HG03060 (cell line): ENCODE results near the gene MACROD1.

Experiments used
- ATAC-seq: cut with Tn5 transposase; IDR thresholded peaks from one replicate; pipeline ENCODE4 v1.9.1; 2021; ENCODE audit warnings: low read depth, moderate number of reproducible peaks; ENCODE audit not compliant: unreplicated experiment

Gene MACROD1

DNA sequence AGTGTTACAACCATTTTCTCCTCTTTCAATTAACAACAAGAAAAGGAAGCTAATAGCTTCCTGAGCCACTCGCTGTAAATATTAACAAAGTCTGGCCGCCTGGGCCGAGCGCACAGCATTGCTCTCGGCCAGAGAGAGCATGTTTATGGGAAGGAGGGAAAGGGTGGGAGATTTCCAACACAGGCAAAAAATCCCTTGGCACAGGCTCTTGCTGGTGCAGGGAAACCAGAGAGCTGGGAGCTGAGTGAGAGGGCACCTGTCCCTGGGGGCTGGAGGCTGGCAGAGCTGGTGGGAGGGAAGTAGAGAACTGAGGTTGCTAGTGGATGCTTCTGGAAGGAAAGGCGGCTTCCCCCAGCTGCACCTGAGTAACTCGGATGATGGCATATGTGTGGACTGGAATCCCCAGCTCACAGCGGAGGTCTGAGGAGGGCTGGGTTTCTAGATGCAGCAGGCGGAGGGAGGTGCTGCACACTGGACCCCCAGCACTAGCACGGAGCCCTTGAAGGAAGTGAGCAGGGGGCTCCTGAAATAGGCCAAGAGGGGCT is 70.6 kb downstream of the MACROD1 start:
- no peak for ATAC-seq

GRCh38 chr11:64094463-64095260 is 71.3 kb downstream of the MACROD1 start:
- ATAC-seq: no peak

DNA sequence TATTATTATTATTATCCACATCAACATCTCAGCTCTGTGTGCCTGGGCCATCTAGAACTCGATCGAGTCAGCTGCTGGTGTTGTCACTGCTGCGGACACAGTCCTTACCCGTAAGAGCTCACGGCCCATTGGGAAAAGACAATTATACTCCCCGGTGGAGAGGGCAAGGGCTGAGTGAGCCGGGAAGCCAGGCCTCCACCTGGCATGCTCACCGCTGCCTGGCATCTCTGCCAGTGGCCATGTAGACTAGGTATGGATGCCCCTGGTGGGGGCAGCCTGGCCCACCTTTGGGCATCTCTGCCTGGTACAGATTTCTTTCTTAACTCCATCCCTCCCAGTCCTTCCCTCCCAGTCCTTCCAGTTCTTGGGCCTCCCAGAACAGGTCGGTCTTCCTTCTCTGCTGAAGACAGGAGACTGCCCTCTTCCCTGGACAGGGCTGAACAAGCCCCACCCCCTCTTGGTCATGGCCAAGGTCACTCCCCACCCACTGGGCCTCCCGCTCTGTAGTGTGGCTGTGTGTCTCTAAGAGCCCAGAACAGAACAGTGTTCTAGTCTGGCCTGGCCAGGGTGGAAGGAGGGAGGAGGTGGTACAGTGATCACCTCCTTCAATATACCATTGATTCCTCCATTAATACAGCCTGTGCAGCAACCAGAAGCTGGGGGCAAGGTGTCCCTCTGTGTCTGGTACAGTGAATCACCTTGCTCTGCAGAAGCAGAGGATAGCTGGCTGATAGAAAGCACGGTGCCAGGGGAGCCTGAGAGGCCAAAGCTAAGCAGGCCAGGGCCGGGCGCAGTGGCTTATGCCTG is 72.5 kb downstream of the MACROD1 start:
- no peak for ATAC-seq

GRCh38 chr11:64092761-64093136 is 73.2 kb downstream of the MACROD1 start:
- no peak for ATAC-seq

DNA sequence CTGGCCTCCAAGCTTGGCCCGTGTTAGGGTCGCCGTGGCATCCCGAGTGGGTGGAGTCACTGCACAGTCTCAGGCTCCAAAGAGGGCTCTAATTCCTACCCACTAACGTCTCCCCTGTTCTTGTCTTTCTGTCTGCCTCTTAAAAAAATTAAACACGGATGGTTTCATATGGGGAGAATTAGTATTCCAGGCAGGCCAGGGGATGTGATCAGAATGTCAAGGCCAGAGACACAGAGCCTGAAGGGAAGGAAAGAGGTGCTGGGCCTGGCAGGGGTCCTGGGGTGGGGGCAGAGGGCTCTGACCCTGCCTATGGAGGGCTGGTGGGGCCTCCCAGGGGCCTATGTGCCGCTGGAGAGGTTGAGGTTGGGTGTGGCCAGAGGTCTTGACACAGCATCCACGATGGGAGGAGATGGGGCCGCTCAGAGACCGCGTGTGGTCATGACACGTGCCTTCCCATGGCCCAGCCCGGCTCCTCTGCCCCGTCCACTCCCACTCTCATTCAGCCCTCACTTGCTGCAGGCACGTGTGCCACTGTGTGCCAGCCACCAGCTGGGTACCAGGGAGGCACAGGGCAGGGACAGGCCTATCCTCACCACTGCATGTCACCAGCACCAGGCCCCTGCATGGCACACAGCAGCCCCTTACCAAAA is 73.7 kb downstream of the MACROD1 start:
- ATAC-seq: no peak

DNA sequence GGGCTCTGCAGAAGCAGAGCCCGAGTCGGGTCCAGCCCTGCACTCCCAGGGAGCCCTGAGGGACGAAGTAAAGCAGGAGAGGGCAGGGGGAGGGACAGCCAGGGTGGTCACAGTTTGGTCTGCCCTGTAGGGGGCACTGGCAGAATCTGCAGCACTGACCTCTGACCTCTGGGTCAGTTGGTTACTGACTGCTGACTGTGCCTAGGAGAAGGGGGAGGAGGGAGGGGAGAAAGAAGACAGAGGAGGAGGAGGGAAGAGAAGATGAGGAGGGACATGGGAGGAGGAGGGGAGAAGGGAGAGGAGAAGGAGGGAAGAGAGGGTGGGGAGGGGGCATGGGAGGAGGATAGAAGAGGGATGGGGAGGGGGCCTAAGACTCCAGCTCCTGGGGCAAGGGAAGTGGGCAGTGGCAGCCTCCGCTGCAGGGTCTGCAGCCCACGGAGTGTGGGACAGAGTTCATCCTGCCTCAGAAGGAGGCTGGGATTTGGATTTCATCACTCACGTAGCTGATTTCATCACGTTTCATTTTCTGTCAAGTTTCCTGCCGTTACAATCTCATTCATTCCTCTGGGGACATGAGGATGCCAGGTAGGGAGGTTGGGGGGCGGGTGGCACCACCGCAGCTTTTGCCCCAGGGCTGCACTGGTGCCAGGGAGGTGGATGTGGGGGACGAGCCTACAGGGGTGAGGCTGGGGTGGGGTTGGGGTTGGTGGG is 75.0 kb downstream of the MACROD1 start:
- ATAC-seq: no peak

DNA sequence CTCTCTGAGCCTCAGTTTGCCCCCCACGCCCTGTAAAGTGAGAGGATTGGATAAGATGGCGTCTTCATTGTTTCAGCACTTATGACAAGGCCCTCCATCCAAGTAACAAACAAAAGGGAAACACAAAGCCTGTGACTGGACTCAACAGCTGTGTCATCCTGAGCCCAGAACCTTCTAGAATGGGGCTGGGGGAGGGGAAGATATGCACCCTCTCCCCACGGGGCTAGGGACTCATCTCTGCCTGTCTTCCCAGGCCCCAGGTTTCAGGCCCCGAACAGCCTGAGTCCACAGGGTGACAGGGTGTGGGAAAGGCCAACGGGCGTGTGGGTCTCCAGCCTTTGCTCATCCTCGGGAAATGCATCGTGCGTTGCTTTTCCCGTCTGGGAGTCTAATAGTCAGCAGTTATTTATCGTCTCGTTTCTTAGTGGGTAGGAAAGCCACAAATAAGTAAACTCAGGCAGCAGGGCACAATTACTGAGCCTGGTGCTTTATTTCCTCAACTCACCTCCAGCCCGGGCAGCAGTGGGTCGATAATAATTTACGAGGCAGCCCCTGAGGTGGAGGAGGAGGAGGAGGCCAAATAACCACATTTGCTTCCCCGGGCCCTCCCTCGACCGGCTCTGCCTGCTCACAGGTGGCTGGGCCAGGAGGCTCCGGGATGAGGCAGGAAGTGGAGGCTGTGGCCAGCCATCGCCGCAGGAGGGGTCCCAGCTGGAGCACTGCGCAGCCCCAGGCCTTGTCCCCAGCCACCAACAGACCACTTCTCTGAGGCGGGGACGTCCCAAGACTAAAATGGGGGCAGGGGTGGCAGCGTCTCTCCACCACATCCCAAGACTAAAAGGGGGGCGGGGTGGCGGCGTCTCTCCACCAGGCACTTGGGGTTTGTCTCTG is 75.8 kb downstream of the MACROD1 start:
- ATAC-seq: no peak

- no peak for ATAC-seq
Observed at GRCh38 chr11:64089493-64089892, 76.4 kb downstream of the MACROD1 start.

- no peak for ATAC-seq
Observed at GRCh38 chr11:64089027-64089360, 76.9 kb downstream of the MACROD1 start.

DNA sequence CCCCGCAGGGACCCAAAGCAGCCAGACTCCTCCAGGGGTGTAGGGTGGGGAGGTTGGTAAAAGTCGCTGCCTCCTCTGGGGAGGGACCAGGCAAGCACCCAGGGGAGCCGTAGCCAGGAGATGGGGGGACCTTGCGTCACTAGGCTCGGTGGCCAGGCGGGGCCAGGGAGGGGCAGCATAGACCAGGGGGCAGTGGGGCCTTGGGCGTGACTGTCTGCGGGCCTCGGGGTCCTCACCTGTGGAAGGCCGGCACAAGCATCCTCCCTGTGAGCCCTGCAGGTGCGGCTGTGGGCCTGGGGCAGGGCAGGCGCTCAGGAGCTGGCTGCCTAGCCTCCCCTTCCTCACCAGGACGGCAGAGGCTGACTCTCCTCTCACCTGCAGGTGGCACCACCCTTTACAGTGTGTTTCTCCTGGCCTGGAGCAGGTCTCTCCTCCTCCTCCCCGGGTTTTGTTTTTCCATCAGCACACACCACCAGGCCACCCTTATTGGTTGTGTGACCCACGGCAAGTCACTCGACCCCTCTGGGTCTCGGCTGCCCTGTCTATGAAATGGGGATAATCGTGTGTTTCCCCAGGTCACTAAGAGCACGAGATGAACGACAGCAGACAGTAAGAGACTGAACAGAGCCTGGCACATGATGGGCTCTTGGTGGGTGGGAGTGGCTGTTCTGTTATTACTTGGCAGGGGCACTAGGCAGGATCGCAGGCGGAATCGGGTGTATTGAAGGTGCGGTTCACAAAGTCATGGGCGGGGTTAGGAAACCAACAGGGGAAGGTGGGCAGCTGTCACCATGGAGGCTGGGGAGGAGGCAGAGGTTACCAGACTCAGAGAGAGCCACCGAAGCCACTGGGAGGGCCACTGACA is 77.5 kb downstream of the MACROD1 start:
- no peak for ATAC-seq

DNA sequence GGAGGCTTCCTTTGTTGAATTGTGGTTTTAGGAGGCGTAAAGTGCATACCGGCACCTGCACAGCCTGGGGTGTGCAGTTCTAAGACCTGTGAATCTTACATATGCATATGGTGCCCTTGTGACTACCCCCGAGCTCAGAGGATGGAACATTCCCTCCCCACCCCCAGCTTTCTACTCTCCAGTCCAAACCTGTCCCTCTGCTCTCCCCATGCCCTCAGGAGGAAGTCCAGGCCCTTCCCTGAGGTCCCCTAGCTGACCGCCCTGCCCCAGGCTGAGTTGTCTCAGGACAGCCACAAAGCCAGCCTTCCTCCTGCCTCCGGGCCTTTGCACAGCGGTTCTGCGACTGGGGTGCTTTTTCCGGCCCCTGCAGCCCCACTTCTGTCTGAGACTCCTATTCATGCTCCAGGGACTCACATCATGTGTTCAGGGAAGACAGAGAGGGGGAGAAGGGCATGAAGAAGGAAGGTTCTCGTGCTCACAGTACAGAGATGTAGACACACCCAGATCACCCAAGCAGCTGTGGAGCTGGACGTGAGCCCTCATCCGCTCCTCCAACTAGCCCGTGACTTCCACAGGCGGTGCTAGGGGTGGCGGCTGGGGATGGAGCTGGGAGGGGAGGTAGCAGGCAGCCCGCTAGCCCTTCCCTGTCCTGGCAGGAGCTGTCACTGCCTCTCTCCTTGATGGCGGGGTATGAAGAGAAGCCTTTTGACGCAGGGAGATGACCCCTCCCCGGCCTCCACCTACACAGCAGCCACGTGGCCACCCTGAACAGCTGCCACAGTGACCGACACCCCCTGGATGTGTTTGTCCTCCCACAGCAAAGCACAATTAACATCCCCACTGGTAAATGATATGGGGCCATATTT is 79.4 kb downstream of the MACROD1 start:
- ATAC-seq: no peak

DNA sequence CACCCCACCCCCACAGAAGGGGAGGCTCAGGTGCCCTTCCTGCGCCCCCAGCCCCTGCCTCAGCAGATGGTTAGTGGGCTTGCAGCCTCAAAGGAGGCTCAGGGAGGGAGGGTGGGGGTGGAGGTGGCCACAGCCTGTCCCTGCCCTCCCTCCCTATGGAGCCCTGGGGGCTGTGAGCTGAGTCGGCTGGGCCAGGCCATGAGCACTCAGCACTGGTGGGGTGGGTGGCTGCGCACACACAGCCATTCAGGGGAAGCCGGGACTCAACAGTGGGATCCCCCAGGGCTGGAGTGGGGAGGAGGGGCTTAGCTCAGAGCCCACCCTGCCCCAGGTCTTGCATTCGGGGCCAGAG is 80.0 kb downstream of the MACROD1 start:
- no peak for ATAC-seq

DNA sequence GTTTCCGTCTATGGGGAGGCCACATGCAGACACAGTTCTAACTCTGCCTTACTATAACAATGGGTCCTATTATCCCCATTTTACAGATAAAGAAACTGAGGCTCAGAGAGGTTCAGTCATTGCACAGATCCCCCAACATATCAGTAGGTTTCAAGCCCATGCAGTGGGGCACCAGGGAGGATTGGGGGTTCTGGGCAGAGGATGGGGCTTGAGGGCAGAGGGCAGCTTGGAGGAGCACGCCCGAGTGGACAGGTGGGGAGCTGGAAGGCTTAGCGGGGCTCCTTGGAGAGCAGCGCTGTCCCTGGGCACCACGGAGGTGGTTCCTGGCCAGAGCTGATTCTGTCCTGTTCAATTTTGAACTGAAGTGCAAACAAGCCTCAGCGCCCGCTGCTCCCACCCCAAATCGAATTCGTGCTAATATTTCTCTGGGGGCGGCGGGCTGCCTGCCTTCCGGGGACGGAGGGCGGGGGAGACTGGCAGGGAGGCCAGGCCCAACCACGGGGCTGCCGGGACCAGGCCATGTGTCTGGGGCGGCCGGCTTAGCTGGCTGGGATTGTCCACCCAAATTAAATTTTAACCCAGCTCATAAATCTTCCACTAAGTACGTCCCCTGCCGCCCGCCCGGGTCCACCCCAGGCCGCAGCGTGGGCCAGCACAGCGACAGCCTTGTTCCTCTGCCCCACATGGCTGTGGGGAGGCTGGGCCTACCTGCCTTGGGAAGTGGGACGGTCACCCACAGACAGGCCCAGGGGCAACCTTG is 80.8 kb downstream of the MACROD1 start:
- no peak for ATAC-seq

- ATAC-seq: no peak
Observed at GRCh38 chr11:64084146-64084950, 81.6 kb downstream of the MACROD1 start.

DNA sequence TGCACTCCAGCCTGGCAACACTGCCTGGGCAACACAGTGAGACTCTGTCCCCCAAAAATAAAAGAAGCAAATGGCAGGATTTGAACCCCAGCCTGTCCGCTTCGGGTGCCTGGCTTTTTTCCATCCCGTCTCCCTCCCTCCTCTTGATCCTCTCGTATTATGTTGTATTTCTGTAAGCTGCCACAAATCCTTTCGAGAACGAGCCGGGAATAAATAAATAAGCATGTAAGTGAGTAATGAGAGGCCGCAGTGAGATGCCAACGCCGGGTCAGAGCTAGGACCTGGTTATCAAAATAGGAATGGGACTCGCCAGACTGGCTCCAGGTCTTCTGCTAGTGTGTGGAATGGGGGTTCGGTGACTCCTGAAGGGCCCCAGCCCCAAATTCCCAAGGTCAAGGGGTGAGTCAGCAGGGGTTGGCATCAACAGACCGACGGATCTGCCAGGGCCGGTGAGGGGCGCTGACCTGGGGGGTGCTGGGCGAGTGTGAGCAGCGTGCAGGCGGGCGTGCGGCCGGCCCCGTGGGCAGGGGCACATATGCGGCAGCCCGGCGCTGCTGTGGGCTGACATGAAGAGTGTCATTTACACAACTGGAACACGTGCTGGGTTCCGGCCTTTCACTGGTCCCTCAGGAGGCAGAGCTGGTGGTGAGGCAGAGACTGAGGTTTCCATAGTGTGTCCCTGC is 82.4 kb downstream of the MACROD1 start:
- no peak for ATAC-seq
